HepG2 (cell line): ENCODE results near the gene C11orf65. TPM values are rescaled to one million over a fixed set of nuclear protein-coding genes. Genes with fewer than 3 reads are reported as not detected.

Experiments
- BCL3 ChIP-seq: sonication (generic); formaldehyde crosslinking; IDR thresholded peaks from 2 replicates; pipeline ENCODE4 v1.5.1; 2020; ENCODE audit warnings: mild to moderate bottlenecking, missing genetic modification reagents, moderate library complexity
- FOXC1 ChIP-seq: sonication (generic); formaldehyde crosslinking; IDR thresholded peaks from 2 replicates; pipeline ENCODE4 v1.8.0; 2022; ENCODE audit warnings: mild to moderate bottlenecking, missing genetic modification reagents, borderline replicate concordance
- FOXM1 ChIP-seq: sonication (generic); formaldehyde crosslinking; IDR thresholded peaks from 2 replicates; pipeline ENCODE4 v1.5.0; 2020; ENCODE audit warnings: missing genetic modification reagents
- GLI4 ChIP-seq: sonication (generic); formaldehyde crosslinking; IDR thresholded peaks from 2 replicates; pipeline ENCODE4 v1.5.1; 2020; ENCODE audit warnings: missing genetic modification reagents, mild to moderate bottlenecking, moderate library complexity, borderline replicate concordance
- KAT2B ChIP-seq: fragments of 150-350 bp; IDR thresholded peaks from 2 replicates; pipeline ENCODE4 v1.6.1; 2014; ENCODE audit warnings: low read depth, low read length, borderline replicate concordance
- MEIS1 ChIP-seq: sonication (generic); formaldehyde crosslinking; IDR thresholded peaks from 2 replicates; pipeline ENCODE4 v1.9.0; 2021; ENCODE audit warnings: mild to moderate bottlenecking, missing genetic modification reagents, moderate library complexity, borderline replicate concordance
- NFE2 ChIP-seq: sonication (generic); formaldehyde crosslinking; IDR thresholded peaks from 2 replicates; pipeline ENCODE4 v1.4.0; 2020; ENCODE audit warnings: missing genetic modification reagents
- PHF5A ChIP-seq: IDR thresholded peaks from one replicate; pipeline ENCODE4 v1.6.1; 2018; ENCODE audit warnings: low read depth, missing genetic modification reagents; ENCODE audit not compliant: unreplicated experiment
- RNF2 ChIP-seq: fragments of 450-650 bp; conservative IDR thresholded peaks from 2 replicates; pipeline ENCODE4 v1.6.1; 2016; ENCODE audit warnings: low read depth
- SP1 ChIP-seq, 2 experiments: fragments of 450-650 bp in 1 of 2; sonication (generic) in 1 of 2; formaldehyde crosslinking in 1 of 2; IDR thresholded peaks; 2 replicates each; pipeline versions ENCODE4 v1.4.0 to v1.6.1; 2016 to 2020; ENCODE audit warnings: missing genetic modification reagents in 1 of 2
- ZBTB46 ChIP-seq: sonication (generic); formaldehyde crosslinking; IDR thresholded peaks from 2 replicates; pipeline ENCODE4 v1.4.0; 2020; ENCODE audit warnings: mild to moderate bottlenecking, missing genetic modification reagents, borderline replicate concordance
- ZEB1 ChIP-seq: IDR thresholded peaks from 2 replicates; pipeline ENCODE4 v1.6.1; 2012; ENCODE audit warnings: mild to moderate bottlenecking, low read depth, inconsistent platforms; ENCODE audit not compliant: insufficient replicate concordance
- ZNF205 ChIP-seq: IDR thresholded peaks from 2 replicates; pipeline ENCODE4 v1.6.1; 2018; ENCODE audit warnings: missing biosample characterization, missing genetic modification reagents
- ZNF224 ChIP-seq: sonication (generic); formaldehyde crosslinking; IDR thresholded peaks from 2 replicates; pipeline ENCODE4 v1.5.0; 2020; ENCODE audit warnings: mild to moderate bottlenecking, missing genetic modification reagents
- ZNF263 ChIP-seq: sonication (generic); formaldehyde crosslinking; IDR thresholded peaks from 2 replicates; pipeline ENCODE4 v1.4.0; 2020; ENCODE audit warnings: missing genetic modification reagents
- ZNF30 ChIP-seq: sonication (generic); formaldehyde crosslinking; IDR thresholded peaks from 2 replicates; pipeline ENCODE4 v1.5.0; 2020; ENCODE audit warnings: mild to moderate bottlenecking, missing genetic modification reagents
- ZNF34 ChIP-seq: sonication (generic); formaldehyde crosslinking; IDR thresholded peaks from 2 replicates; pipeline ENCODE4 v1.4.0; 2020; ENCODE audit warnings: mild to moderate bottlenecking, missing genetic modification reagents, borderline replicate concordance
- ZNF382 ChIP-seq: sonication (generic); formaldehyde crosslinking; IDR thresholded peaks from 2 replicates; pipeline ENCODE4 v1.5.0; 2020; ENCODE audit warnings: missing genetic modification reagents, mild to moderate bottlenecking, borderline replicate concordance
- ZNF430 ChIP-seq: sonication (generic); formaldehyde crosslinking; IDR thresholded peaks from 2 replicates; pipeline ENCODE4 v1.9.0; 2021; ENCODE audit warnings: mild to moderate bottlenecking, missing genetic modification reagents
- ZNF570 ChIP-seq: sonication (generic); formaldehyde crosslinking; IDR thresholded peaks from 2 replicates; pipeline ENCODE4 v1.4.0; 2020; ENCODE audit warnings: mild to moderate bottlenecking, missing genetic modification reagents, borderline replicate concordance
- ZNF577 ChIP-seq: sonication (generic); formaldehyde crosslinking; IDR thresholded peaks from 2 replicates; pipeline ENCODE4 v1.4.0; 2020; ENCODE audit warnings: mild to moderate bottlenecking, low read depth, missing genetic modification reagents, borderline replicate concordance
- ZNF605 ChIP-seq: sonication (generic); formaldehyde crosslinking; IDR thresholded peaks from 2 replicates; pipeline ENCODE4 v1.8.0; 2022; ENCODE audit warnings: mild to moderate bottlenecking, missing genetic modification reagents
- ZNF773 ChIP-seq: sonication (generic); formaldehyde crosslinking; IDR thresholded peaks from 2 replicates; pipeline ENCODE4 v1.4.0; 2020; ENCODE audit warnings: missing genetic modification reagents, borderline replicate concordance
- ZSCAN29 ChIP-seq: sonication (generic); formaldehyde crosslinking; conservative IDR thresholded peaks from 2 replicates; pipeline ENCODE4 v1.4.0; 2020; ENCODE audit warnings: mild to moderate bottlenecking, missing genetic modification reagents
- polyA plus RNA-seq, 8 experiments: library from polyadenylated mRNA; depleted of rRNA in 3 of 8; stranded (reverse) in 7 of 8; unstranded in 1 of 8; fragments of >200 nt; fragmentation: Illumina TruSeq in 4 of 8; extraction: Trizol in 4 of 8; gene quantifications; 2 replicates each; pipeline versions ENCODE4 v1.2.1 to v1.2.3, GENCODE V29; 2011 to 2016; ENCODE audit warnings: low read depth in 4 of 8, missing spikeins in 1 of 8, mixed read lengths in 1 of 8; ENCODE audit not compliant: insufficient read depth in 1 of 8
- total RNA-seq, 5 experiments: library from RNA; depleted of rRNA; stranded (reverse); fragments of >200 nt; fragmentation: Illumina TruSeq; extraction: Trizol; gene quantifications; 2 replicates each; pipeline ENCODE4 v1.2.3, GENCODE V29; 2016; ENCODE audit warnings: low read depth in 1 of 5
- TF ChIP-seq, protein P1 (sequence below): sonication (generic); formaldehyde crosslinking; IDR thresholded peaks from 2 replicates; pipeline ENCODE4 v1.5.1; 2020; ENCODE audit warnings: missing genetic modification reagents, mild to moderate bottlenecking, borderline replicate concordance

Gene C11orf65
- total and polyA plus RNA-seq, 2 of the 13 experiments (the other 11 are each of a cell fraction or from before 2014, with no cell fraction given): 0.38 to 0.42 TPM

- TF ChIP-seq, protein P1, sequence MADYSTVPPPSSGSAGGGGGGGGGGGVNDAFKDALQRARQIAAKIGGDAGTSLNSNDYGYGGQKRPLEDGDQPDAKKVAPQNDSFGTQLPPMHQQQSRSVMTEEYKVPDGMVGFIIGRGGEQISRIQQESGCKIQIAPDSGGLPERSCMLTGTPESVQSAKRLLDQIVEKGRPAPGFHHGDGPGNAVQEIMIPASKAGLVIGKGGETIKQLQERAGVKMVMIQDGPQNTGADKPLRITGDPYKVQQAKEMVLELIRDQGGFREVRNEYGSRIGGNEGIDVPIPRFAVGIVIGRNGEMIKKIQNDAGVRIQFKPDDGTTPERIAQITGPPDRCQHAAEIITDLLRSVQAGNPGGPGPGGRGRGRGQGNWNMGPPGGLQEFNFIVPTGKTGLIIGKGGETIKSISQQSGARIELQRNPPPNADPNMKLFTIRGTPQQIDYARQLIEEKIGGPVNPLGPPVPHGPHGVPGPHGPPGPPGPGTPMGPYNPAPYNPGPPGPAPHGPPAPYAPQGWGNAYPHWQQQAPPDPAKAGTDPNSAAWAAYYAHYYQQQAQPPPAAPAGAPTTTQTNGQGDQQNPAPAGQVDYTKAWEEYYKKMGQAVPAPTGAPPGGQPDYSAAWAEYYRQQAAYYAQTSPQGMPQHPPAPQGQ: no peak
- TF ChIP-seq PHF5A (CRISPR knock-in tag): no peak
- TF ChIP-seq ZNF30 (CRISPR knock-in tag): no peak
- TF ChIP-seq RNF2: 0 out of 2 replicates have a peak, but pooled peaks have one; percentile 50
- no peak for TF ChIP-seq ZNF205 (CRISPR knock-in tag)
- peak; percentile 52; the same call in 1 of the 2 replicates for TF ChIP-seq ZNF430 (CRISPR knock-in tag)
- no peak for TF ChIP-seq ZNF577
- no peak for TF ChIP-seq ZNF224 (CRISPR knock-in tag)
- no peak for TF ChIP-seq BCL3 (CRISPR knock-in tag)
- peak; percentile 86; the same call in 1 of the 2 replicates for TF ChIP-seq FOXC1 (CRISPR knock-in tag)
- no peak for TF ChIP-seq MEIS1
- no peak for TF ChIP-seq ZBTB46 (CRISPR knock-in tag)
- no peak for TF ChIP-seq KAT2B
- no peak; the same call in 1 of the 2 replicates for TF ChIP-seq GLI4 (CRISPR knock-in tag)
- no peak for TF ChIP-seq ZSCAN29 (CRISPR knock-in tag)
- TF ChIP-seq ZNF263 (CRISPR knock-in tag): no peak
- TF ChIP-seq NFE2 (CRISPR knock-in tag): no peak
- TF ChIP-seq FOXM1 (CRISPR knock-in tag): no peak
- no peak for TF ChIP-seq ZNF773 (CRISPR knock-in tag)
- no peak for TF ChIP-seq ZNF34 (CRISPR knock-in tag)
- no peak for TF ChIP-seq ZNF382 (CRISPR knock-in tag)
- no peak; the same call in none of the 2 replicates for TF ChIP-seq ZNF605
- no peak for TF ChIP-seq ZNF570 (CRISPR knock-in tag)
- TF ChIP-seq SP1 (IDR thresholded peaks at IDR 0.05): no peak
- TF ChIP-seq SP1 (CRISPR knock-in tag; IDR thresholded peaks at IDR 0.05): peak; percentile 71; the same call in 1 of the 2 replicates
- no peak for TF ChIP-seq ZEB1
Measured at GRCh38 chr11:108467091-108467823, at the start of gene C11orf65 (continued).
